Spleen (tissue), 7 donors: Measurements from ENCODE around the gene AMOTL1.

ENCODE experiments used
- CTCF ChIP-seq, 11 experiments: fragments of 200-600 bp in 7 of 11; fragments of 450-650 bp in 4 of 11; sonication (generic) in 4 of 11; IDR thresholded peaks in 8 of 11; conservative IDR thresholded peaks in 3 of 11; 1 replicate in 7 of 11; 2 replicates in 4 of 11; pipeline versions ENCODE4 v1.4.0 to v1.8.0; 2016 to 2021; ENCODE audit warnings: antibody characterized with exemption in 11 of 11, inconsistent platforms in 4 of 11, mild to moderate bottlenecking in 1 of 11
- POLR2A ChIP-seq, 3 donors: fragments of 450-650 bp; IDR thresholded peaks; one replicate each; pipeline ENCODE4 v1.5.1; 2017; ENCODE audit warnings: antibody characterized with exemption in 3 of 3, mild to moderate bottlenecking in 1 of 3
- donor health status: DM: no; HTN: no; CAD: no; lungs with moderate emphysema.
- donor health status: DM: no; HTN: no; CAD: no.
- donor health status: DM: no; HTN: no; CAD: no.

GRCh38 chr11:94882931-94883330 lies 114.8 kb downstream of the AMOTL1 start:
- TF ChIP-seq CTCF (IDR thresholded peaks at IDR 0.05 in 8 of 11, conservative IDR thresholded peaks at IDR 0.05 in 3 of 11) (no peak), POLR2A (IDR thresholded peaks at IDR 0.05) (no peak)
